ENCODE measurements around the gene PUS10.

DNA sequence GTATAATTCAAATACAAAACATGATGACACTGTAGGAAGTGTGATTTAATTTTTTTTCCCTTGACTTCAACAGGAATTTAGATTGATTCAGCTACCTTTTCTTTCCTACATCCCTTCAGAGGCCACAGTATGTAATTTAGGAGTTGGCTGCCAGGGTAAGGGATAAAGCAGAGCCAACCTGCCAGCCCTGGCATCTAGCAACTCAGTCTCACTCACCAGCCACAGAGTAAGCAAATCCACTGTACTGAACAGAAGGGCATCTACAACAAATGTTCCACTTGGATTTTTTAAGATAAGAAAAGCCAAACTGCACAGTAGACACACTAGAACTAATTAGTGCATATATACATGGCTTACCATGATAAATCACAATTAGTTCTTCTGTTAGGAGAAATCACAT lies 54.9 kb downstream of the PUS10 start:
- TF ChIP-seq, protein P1, sequence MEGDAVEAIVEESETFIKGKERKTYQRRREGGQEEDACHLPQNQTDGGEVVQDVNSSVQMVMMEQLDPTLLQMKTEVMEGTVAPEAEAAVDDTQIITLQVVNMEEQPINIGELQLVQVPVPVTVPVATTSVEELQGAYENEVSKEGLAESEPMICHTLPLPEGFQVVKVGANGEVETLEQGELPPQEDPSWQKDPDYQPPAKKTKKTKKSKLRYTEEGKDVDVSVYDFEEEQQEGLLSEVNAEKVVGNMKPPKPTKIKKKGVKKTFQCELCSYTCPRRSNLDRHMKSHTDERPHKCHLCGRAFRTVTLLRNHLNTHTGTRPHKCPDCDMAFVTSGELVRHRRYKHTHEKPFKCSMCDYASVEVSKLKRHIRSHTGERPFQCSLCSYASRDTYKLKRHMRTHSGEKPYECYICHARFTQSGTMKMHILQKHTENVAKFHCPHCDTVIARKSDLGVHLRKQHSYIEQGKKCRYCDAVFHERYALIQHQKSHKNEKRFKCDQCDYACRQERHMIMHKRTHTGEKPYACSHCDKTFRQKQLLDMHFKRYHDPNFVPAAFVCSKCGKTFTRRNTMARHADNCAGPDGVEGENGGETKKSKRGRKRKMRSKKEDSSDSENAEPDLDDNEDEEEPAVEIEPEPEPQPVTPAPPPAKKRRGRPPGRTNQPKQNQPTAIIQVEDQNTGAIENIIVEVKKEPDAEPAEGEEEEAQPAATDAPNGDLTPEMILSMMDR (IDR thresholded peaks at IDR 0.05): no peak
- no peak for TF ChIP-seq POLR2A (IDR thresholded peaks at IDR 0.05)

Measured in right lobe of liver (tissue), 4 donors.